Measurements from ENCODE around the gene CDH23. TPM values are rescaled to one million over a fixed set of nuclear protein-coding genes. Genes with fewer than 3 reads are reported as not detected.

CDH23 gene
- total RNA-seq, 1 experiment from 2014 or later: 0.37 TPM

DNA sequence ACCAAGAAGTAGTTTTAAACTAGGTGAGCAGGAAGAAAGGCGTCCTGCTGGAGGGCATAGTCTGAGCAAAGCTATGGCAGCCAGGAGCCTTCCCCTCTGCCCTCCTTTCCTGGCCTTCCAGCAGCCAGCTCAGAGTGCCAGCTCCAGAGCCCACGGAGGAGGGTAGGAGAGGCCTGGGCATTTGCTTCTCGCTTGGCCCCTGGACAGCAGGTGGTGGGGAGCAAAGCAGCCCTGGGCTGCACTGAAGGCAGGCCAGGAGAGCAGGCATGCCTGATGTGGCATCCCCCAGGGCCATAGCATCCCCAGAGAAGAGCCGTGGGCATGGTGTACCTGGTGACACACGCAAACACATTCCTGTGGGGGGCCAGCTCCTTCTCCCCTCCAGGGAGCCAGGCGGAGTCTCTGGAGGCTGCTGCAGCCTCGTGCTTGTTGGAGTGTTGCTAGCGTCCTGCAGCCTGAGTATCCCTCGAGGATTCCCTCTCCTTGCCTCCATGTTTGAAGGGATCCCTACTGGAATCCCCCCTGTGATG, 43.9 kb downstream of the CDH23 start:
- DNase-seq (ENCODE audit: low spot score): no peak

- no peak for DNase-seq (ENCODE audit: low spot score)
Observed at GRCh38 chr10:71442000-71442399, 45.3 kb downstream of the CDH23 start.

GRCh38 chr10:71442859-71443570, 46.3 kb downstream of the CDH23 start:
- DNase-seq (ENCODE audit: low spot score): no peak

DNA sequence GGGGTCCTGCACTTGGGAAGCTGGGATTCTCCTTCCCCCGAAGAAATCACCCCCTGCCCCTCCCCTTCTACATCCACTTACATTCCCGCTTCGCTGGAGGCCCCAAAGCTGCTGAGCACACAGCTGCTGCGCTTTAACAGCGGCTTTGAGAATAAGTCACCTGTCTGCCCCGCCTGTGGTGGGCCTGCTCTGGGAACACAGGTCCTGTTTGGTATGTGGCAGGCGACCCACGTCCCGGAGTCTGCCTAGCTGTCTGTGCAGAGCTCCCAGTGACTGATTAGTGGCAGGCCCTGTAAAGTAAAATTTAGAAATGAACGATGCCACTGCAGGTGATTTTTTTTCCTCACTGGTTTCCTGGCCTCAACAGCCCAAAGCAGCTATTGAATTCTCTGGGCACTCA, 47.0 kb downstream of the CDH23 start:
- DNase-seq (ENCODE audit: low spot score): no peak

- DNase-seq (ENCODE audit: low spot score): no peak
Observed at GRCh38 chr10:71444284-71445054, 47.7 kb downstream of the CDH23 start.

- DNase-seq (ENCODE audit: low spot score): no peak
Observed at GRCh38 chr10:71447676-71448075, 51.0 kb downstream of the CDH23 start.

DNA sequence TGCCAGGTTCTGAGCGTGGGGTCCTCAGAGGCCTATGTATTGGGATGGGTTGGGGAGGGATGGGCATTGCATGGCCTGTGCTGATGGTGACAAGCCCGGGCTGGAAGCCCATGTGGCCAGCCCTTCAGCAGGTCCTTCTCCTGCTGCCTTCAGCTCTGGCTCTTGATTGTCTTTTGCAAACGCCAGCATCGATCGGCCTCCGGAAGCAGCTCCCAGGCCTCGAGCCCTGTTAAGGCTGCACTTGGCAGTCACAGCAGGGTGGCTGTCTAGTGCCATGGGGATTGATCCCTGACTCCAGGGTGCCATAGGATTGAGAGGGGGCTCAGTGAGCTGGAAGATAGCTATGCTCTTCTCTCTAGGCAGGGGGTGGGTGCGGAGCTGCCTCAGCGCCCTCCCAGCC, 51.4 kb downstream of the CDH23 start:
- DNase-seq (ENCODE audit: low spot score): no peak

DNA sequence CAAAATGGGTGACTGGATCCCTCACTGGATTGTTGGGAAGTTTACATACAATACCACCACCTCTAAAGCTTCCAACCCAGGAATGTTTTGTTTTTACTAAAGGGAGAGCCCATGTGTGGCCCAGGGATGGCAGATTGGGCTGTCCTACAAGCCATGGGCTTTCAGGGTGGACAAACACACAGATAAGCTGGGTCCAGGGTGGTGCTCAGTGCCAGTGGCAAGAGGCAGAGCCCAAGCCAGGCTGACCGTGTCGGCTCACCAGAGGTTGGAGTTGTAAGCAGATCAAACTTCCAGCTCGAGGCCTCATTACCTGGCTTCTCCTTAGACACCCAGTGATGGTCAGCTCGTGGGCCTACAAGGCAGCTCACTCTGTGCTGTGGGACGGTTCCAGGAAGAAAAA, 52.3 kb downstream of the CDH23 start:
- DNase-seq (ENCODE audit: low spot score): no peak

DNA sequence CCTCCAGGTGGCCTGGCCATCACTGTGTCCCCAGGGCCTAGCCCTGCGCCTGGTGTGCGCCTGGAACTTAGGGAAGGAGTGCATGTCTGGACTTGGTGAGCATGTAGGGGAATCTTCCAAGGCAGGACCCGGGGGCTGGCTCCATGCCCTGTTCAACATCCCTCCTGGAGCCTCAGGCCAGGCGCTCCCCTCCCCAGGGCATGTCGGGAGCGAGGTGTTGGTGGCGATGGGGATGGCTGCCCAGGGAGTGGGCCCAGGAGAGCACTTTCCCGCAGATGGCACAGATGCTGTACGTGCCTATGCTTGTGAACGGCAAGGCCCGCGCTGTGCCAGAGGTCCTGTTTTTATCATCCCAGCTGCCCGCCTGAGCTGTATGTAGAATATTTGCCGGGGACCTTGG, 55.0 kb downstream of the CDH23 start:
- no peak for DNase-seq (ENCODE audit: low spot score)

- no peak for DNase-seq (ENCODE audit: low spot score)
Observed at GRCh38 chr10:71453186-71453585, 56.5 kb downstream of the CDH23 start.

DNA sequence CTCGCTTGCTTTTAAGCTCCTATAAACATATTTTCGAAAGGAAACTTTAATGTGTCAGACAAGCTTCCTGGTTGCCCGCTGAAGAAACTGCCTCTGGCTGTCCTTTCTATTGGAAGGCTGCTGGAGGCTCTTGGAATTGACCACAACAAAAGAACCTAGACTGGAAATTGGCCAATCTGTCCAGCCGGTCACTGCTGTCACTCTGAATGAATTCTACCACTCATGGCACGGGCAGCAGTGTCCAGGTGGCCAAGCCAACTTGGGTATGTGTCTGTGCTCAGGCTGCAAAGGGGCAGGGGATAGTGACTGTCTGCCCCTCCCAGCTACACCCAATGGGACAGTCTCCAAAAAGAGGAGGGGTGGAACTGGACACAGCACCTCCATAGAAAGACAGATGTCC, 57.6 kb downstream of the CDH23 start:
- peak; percentile 19 for DNase-seq (ENCODE audit: low spot score)

GRCh38 chr10:71455035-71455434, 58.3 kb downstream of the CDH23 start:
- no peak for DNase-seq (ENCODE audit: low spot score)

DNA sequence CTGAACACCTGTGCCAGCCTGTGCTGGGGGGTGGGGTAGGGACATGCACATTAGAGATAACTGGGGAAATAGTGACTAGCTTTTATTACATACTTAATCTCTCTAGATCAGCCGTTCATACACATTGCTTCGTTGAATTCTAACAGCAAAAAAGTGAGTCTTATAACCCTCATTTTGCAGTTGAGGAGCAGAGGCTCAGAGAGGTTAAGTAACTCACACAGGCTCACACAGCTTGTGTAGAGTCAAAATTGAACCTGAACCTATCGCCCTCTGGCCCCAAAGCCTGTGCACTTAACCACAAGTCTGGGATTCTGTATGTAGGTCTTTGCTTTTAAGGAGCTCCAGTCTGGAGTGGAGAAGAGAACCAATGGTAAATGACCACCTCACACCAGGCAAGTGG, 59.9 kb downstream of the CDH23 start:
- DNase-seq (ENCODE audit: low spot score): no peak

DNA sequence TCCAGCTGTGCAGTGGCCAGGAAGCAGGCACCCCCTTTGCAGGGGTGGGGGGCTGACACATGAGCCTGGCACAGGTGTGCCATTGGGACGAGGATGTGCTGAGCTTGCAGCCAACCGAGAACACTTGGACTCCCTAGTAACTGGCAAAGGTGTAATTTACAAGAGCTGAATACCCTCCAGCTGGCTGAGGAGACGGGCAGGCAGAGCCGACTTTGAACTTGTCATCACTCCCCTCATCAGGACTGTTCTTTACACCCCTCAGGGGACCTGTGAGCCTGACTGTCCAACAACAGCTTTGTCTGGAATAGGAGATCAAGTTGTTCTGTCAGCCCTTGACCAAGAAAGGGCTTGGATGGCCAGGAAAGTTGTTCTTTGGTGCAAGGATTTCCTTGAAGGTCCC, 61.2 kb downstream of the CDH23 start:
- no peak for DNase-seq (ENCODE audit: low spot score)

DNA sequence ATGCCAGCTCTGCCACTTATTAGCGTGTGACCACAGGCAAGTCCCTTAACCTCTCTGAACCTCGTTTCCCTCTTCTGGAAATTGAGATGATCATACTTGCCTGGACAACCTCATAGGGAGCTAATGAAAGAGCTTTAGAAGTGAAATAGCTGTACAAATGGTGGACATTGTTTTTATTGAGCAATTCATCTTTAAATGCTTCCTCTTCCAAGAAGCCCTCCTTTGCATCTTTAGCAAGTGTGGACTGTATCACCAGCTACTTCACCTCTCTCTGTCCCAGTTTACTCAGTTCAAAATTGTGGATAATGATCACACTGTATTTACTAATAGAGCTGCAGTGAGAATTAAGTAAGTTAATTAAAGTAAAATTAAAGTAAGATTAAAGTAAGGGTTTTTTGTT, 61.7 kb downstream of the CDH23 start:
- DNase-seq (ENCODE audit: low spot score): no peak

GRCh38 chr10:71459513-71459912, 62.8 kb downstream of the CDH23 start:
- no peak for DNase-seq (ENCODE audit: low spot score)

DNA sequence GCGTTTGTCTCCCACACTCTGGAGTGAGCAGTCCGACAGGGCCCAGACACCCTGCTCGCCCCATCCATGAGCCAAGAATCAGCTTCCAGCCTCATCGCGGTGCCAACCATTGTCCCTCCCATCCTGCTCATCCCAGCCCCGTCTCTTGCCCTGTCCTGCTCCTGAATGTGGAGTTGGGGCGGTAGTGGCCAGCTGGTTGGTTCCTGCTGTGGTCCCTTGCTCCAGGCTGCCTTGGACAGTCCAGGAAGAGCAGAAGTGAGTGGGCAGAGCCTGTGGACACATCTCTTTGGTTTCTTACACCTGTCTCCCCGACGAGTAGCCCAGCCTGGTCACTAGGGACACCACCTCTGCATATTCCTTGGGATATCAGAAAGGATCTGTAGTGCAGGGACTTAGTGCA, 63.9 kb downstream of the CDH23 start:
- no peak for DNase-seq (ENCODE audit: low spot score)

DNA sequence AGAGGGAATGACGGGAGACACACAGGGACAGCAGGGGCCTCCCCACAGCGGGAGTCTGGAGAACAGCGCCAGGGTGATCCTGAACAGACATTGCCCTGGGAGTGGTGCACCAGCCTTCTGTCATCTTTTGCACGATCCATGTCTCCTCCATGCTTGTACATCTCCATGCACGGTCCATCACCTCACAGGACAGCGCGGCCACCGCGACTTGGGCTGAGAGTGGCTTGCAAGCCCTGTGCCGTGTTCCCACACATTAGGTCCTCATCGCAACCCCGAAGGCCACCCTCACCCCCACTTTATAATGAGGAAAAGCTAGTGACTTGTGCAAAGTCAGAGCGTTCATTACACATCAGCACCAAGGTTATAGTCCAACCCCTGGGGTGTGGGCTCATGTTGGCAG, 64.7 kb downstream of the CDH23 start:
- DNase-seq (ENCODE audit: low spot score): no peak

GRCh38 chr10:71462062-71462935, 65.6 kb downstream of the CDH23 start:
- DNase-seq (ENCODE audit: low spot score): no peak

- no peak for DNase-seq (ENCODE audit: low spot score)
Observed at GRCh38 chr10:71463111-71463510, 66.4 kb downstream of the CDH23 start.

DNA sequence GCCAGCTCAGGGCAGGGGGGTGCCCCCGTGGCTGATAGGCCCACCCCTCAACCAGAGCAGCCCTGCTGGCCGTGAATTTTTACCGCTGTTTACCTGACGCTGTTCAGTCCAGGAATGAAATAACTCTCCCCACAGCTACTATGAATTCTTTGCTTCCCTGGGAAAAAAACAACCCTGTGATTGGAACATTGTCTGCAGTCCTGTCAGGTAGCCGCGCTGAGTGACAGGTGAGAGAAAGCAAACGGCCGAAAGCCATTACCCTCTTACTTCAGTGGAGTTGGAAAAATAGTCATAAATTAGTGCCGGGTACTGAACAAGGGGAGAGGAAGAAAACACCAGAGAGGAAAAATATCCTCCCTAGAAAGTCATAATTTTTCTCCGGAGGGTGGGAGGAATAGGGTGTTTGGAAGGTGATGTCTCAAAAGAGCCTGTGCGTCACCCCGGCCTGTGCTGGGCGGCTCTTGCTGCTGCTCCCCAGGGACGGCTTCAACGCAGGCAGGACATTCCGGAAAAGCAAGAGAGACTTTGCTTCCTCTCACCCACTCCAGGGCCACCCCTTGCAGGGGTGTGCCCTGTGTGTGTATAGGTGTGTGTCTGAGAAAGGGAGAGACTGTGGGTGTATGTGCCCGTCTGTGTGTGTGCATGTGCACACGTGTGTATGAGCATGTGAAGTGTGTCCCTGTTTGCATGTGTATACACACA, 69.0 kb downstream of the CDH23 start:
- DNase-seq (ENCODE audit: low spot score): no peak

DNA sequence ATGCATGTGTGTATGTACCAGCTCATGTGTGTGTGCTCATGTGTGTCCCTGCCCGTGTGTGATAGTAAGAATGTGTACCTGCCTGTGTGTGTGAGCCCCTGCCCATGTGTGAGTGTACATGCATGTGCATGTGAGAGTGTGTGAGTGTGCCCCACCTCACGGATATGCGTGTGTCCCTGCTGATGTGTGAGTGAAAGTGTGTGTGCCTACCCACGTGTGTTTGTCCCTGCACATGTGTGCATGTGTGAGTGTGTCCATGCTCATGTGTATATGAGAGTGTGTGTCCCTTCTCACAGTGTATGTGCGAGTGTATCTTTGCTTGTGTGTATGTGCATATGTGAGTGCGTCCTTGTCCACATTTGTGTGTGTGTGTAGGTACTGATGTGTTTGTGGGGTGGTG, 69.6 kb downstream of the CDH23 start:
- DNase-seq (ENCODE audit: low spot score): no peak

Measured in H4 (cell line).